Measurements from ENCODE around the gene CD28. TPM values are rescaled to one million over a fixed set of nuclear protein-coding genes. Genes with fewer than 3 reads are reported as not detected.

CD28 gene
- total and polyA plus RNA-seq, 9 of the 15 experiments (the other 6 are each of a cell fraction or from before 2014, with no cell fraction given), result 0.01 to 0.11 TPM; not detected in 7

- no peak for FAIRE-seq
- no TSS peak for BruUV-seq (replicated peaks)
- ChIA-PET POLR2A (no interaction called here), CTCF (ENCODE audit: low intra/inter-chr PET ratio) (no interaction called here)
- Histone ChIP-seq H3K9me1 (ENCODE audit: control insufficient read depth, insufficient read depth, low read length) (no peaks in the 10 kb centered on the region), H2AFZ (ENCODE audit: low read depth, low read length) (no peak overlapping the region), H3K4me2 (ENCODE audit: insufficient read depth, low read length) (no peak overlapping the region), H4K20me1 (replicated peaks; ENCODE audit: control insufficient read depth, insufficient read depth, low read length) (no peaks in the 10 kb centered on the region), H3K4me3 (no peak overlapping the region), H3K79me2 (ENCODE audit: control insufficient read depth, insufficient read depth, low read length) (no peaks in the 10 kb centered on the region), H3K36me3 (ENCODE audit: control insufficient read depth, insufficient read depth, low read length) (no peaks in the 10 kb centered on the region), H3K9me3 (replicated peaks; ENCODE audit: control insufficient read depth, insufficient read depth, low read depth, low read length) (no peaks in the 10 kb centered on the region), H3K27me3 (ENCODE audit: control insufficient read depth in 2 of 2, insufficient read depth in 2 of 2, low read length in 2 of 2) (peaks cover 0 to 10% of the 10 kb centered on the region in 2 experiments; a peak in 1 of 5 replicates), H3K27ac (ENCODE audit: extremely low read depth, low read depth, low read length) (no peak overlapping the region), H3K9ac (ENCODE audit: insufficient read depth in 1 of 2, low read depth in 2 of 2, low read length in 2 of 2) (no peak overlapping the region), H3K4me1 (replicated peaks in 1 of 2; ENCODE audit: control insufficient read depth in 2 of 2, insufficient read depth in 2 of 2, low read length in 2 of 2) (no peaks in the 10 kb centered on the region)
- no peak for ATAC-seq
- 0% methylated on average over 1 of the region's 1 CpG for WGBS (ENCODE audit: insufficient coverage, low coverage, missing lambda C conversion rate)
- intact Hi-C loops (cut with micrococcal nuclease) (no loop called here), in situ Hi-C loops (cut with MboI) (no loop called here)
- no peak for DNase-seq (ENCODE audit: extremely low read depth in 1 of 4, low spot score in 3 of 4)
- no peak for TF ChIP-seq ZNF507 (tag; conservative IDR thresholded peaks at IDR 0.05)
- TF ChIP-seq STAT5B (CRISPR knock-in tag; IDR thresholded peaks at IDR 0.05), result no peak
- TF ChIP-seq MYNN (IDR thresholded peaks at IDR 0.05), result no peak
- no peak for TF ChIP-seq MYNN (CRISPR knock-in tag; IDR thresholded peaks at IDR 0.05)
- TF ChIP-seq, protein P1, sequence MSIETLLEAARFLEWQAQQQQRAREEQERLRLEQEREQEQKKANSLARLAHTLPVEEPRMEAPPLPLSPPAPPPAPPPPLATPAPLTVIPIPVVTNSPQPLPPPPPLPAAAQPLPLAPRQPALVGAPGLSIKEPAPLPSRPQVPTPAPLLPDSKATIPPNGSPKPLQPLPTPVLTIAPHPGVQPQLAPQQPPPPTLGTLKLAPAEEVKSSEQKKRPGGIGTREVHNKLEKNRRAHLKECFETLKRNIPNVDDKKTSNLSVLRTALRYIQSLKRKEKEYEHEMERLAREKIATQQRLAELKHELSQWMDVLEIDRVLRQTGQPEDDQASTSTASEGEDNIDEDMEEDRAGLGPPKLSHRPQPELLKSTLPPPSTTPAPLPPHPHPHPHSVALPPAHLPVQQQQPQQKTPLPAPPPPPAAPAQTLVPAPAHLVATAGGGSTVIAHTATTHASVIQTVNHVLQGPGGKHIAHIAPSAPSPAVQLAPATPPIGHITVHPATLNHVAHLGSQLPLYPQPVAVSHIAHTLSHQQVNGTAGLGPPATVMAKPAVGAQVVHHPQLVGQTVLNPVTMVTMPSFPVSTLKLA (conservative IDR thresholded peaks at IDR 0.05), result no peak
- TF ChIP-seq ZNF75A (CRISPR knock-in tag; IDR thresholded peaks at IDR 0.05), result no peak
- no peak for TF ChIP-seq THRAP3 (IDR thresholded peaks at IDR 0.05; ENCODE audit: borderline replicate concordance)
- TF ChIP-seq PHB2 (IDR thresholded peaks at IDR 0.05; ENCODE audit: low read depth), result no peak
- TF ChIP-seq NFIX (CRISPR knock-in tag; IDR thresholded peaks at IDR 0.05; ENCODE audit: low read depth), result no peak
- TF ChIP-seq ZC3H4 (CRISPR knock-in tag; IDR thresholded peaks at IDR 0.05; ENCODE audit: borderline replicate concordance), result no peak
- TF ChIP-seq MED1 (CRISPR knock-in tag; IDR thresholded peaks at IDR 0.05; ENCODE audit: borderline replicate concordance), result no peak
- TF ChIP-seq PATZ1 (CRISPR knock-in tag; IDR thresholded peaks at IDR 0.05; ENCODE audit: borderline replicate concordance), result no peak
- TF ChIP-seq ZBTB49 (CRISPR knock-in tag; IDR thresholded peaks at IDR 0.05; ENCODE audit: borderline replicate concordance), result no peak
- no peak for TF ChIP-seq ZNF384 (IDR thresholded peaks at IDR 0.05; ENCODE audit: low read depth, low read length)
- TF ChIP-seq ZNF146 (CRISPR knock-in tag; IDR thresholded peaks at IDR 0.05; ENCODE audit: unreplicated experiment), result no peak
- no peak for TF ChIP-seq MCM3 (IDR thresholded peaks at IDR 0.05)
- TF ChIP-seq ASH1L (IDR thresholded peaks at IDR 0.05; ENCODE audit: borderline replicate concordance, low read depth, partially characterized antibody), result no peak
- no peak for TF ChIP-seq KHSRP (IDR thresholded peaks at IDR 0.05)
- TF ChIP-seq TARDBP (IDR thresholded peaks at IDR 0.05), result no peak
- TF ChIP-seq ZNF224 (CRISPR knock-in tag; IDR thresholded peaks at IDR 0.05), result no peak
These were observed 30.9 kb downstream of the CD28 start for GRCh38 chr2:203737360-203737759.

Measured in K562 (cell line).